ENCODE results near the gene TSPAN19. TPM values are rescaled to one million over a fixed set of nuclear protein-coding genes. Genes with fewer than 3 reads are reported as not detected.

Gene TSPAN19
- total and polyA plus RNA-seq, 2 of the 13 experiments (the other 11 are each of a cell fraction or from before 2014, with no cell fraction given), result not detected

GRCh38 chr12:85002778-85003296 lies 33.2 kb downstream of the TSPAN19 start:
- WGBS (ENCODE audit: low lambda C conversion rate), result 21% methylated on average over 3 of the region's 3 CpGs
- Histone ChIP-seq H3K27me3 (ENCODE audit: control insufficient read depth in 1 of 2, insufficient read depth in 2 of 2, low read length in 2 of 2) (no peaks in the 10 kb centered on the region), H4K20me1 (ENCODE audit: insufficient read depth, low read length) (no peaks in the 10 kb centered on the region), H3K9ac (ENCODE audit: insufficient read depth, low read depth, low read length) (no peak overlapping the region), H3K4me3 (replicated peaks in 1 of 3; ENCODE audit: insufficient read depth in 1 of 3, low read depth in 2 of 3, low read length in 3 of 3) (no peak overlapping the region), H3K4me2 (ENCODE audit: low read depth, low read length) (no peak overlapping the region), H3K27ac (ENCODE audit: extremely low read length, insufficient read depth, low read length) (no peak overlapping the region), H3K79me2 (ENCODE audit: insufficient read depth, low read length) (no peaks in the 10 kb centered on the region), H3K9me3 (ENCODE audit: low read length) (no peaks in the 10 kb centered on the region), H3K4me1 (ENCODE audit: insufficient read depth, low read length) (no peaks in the 10 kb centered on the region), H3K36me3 (replicated peaks in 1 of 2; ENCODE audit: control insufficient read depth in 1 of 2, insufficient read depth in 2 of 2, low read length in 2 of 2) (no peaks in the 10 kb centered on the region), H2AFZ (ENCODE audit: low read length) (no peak overlapping the region)
- in situ Hi-C loops (cut with HindIII; ENCODE audit: extremely low pct_ligation_motif_present, low pct_unique_long_range_greater_than_20kb) (no loop called here), intact Hi-C loops (cut with micrococcal nuclease; ENCODE audit: unreplicated experiment) (no loop called here)
- CTCF ChIA-PET (ENCODE audit: low intra/inter-chr PET ratio, low total read pairs), result no interaction called here
- no TSS peak for BruUV-seq (replicated peaks)
- ATAC-seq (no peak), FAIRE-seq (no peak), DNase-seq (ENCODE audit: low spot score) (no peak)
- POLR2A ChIA-PET, result no interaction called here
- no peak for TF ChIP-seq TCF7L2 (IDR thresholded peaks at IDR 0.05; ENCODE audit: low read depth, low read length)
- no peak for TF ChIP-seq FOXK1 (CRISPR knock-in tag; IDR thresholded peaks at IDR 0.05; ENCODE audit: borderline replicate concordance, low read depth)
- TF ChIP-seq ZNF776 (CRISPR knock-in tag; IDR thresholded peaks at IDR 0.05), result no peak
- TF ChIP-seq GPN1 (CRISPR knock-in tag; IDR thresholded peaks at IDR 0.05; ENCODE audit: borderline replicate concordance), result no peak
- no peak for TF ChIP-seq ZBTB4 (CRISPR knock-in tag; IDR thresholded peaks at IDR 0.05; ENCODE audit: borderline replicate concordance)
- no peak for TF ChIP-seq KAT8 (CRISPR knock-in tag; IDR thresholded peaks at IDR 0.05)
- TF ChIP-seq MEIS2 (CRISPR knock-in tag; IDR thresholded peaks at IDR 0.05), result no peak
